ENCODE data around the gene DLG1.

DNA sequence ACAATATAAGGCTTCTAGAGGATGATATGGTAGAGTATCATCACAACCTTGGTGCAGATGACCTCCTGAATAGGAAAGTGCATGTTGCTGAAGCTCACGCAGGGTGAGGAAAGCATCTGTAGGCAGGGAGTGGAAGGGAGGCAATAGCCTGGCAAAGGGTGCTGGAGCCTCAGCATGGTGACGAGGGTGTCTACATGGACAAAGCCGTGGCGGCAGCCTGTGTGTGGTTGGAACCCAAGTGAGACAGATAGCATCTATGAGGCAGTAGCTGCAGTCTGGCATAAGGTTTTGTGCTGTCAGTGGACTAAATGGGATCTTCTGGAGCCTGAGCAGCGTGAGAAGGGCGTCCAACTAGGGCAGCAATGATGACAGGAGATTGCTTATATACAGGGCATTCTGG, 132.5 kb downstream of the DLG1 start:
- TF ChIP-seq CTCF (conservative IDR thresholded peaks at IDR 0.05 in 1 of 2, IDR thresholded peaks at IDR 0.05 in 1 of 2; ENCODE audit: low read depth in 1 of 2, low read length in 2 of 2) (no peak), EZH2 (IDR thresholded peaks at IDR 0.05; ENCODE audit: low read length, missing control alignments) (no peak)

Measured in fibroblast of lung (primary cell).